K562 (cell line): ENCODE data around the gene PYGO2. TPM values are rescaled to one million over a fixed set of nuclear protein-coding genes. Genes with fewer than 3 reads are reported as not detected.
A peak's percentile ranks its signal among the peaks of the same experiment; 100 is the strongest.

Experiments
- E2F1 ChIP-seq: sonication (generic); formaldehyde crosslinking; IDR thresholded peaks from 2 replicates; pipeline ENCODE4 v1.8.1; 2023; ENCODE audit warnings: mild to moderate bottlenecking, missing genetic modification reagents, moderate library complexity
- ESRRB ChIP-seq: fragments of 250-450 bp; sonication (Bioruptor Pico); IDR thresholded peaks from 2 replicates; pipeline ENCODE4 v1.5.0; 2020; ENCODE audit warnings: mild to moderate bottlenecking, moderate library complexity, borderline replicate concordance
- FOS ChIP-seq: IDR thresholded peaks from 3 replicates; pipeline ENCODE4 v1.6.1; 2011; ENCODE audit not compliant: insufficient read length; ENCODE audit errors: extremely low read depth
- HDGF ChIP-seq: fragments of 450-650 bp; IDR thresholded peaks from 2 replicates; pipeline ENCODE4 v1.6.1; 2016
- HMG20A ChIP-seq: fragments of 450-650 bp; formaldehyde crosslinking; conservative IDR thresholded peaks from 2 replicates; pipeline ENCODE4 v1.4.0; 2020; ENCODE audit warnings: mild to moderate bottlenecking, mixed read lengths
- KDM5B ChIP-seq: fragments of 200-600 bp; sonication (generic); IDR thresholded peaks from 2 replicates; pipeline ENCODE4 v1.6.1; 2012; ENCODE audit warnings: low read depth, mild to moderate bottlenecking, moderate library complexity, low read length, control low read depth, inconsistent platforms; ENCODE audit not compliant: insufficient replicate concordance
- MAZ ChIP-seq, 2 experiments: fragments of 450-650 bp in 1 of 2; sonication (generic) in 1 of 2; formaldehyde crosslinking; IDR thresholded peaks in 1 of 2; conservative IDR thresholded peaks in 1 of 2; 2 replicates each; pipeline versions ENCODE4 v1.4.0 to v1.5.0; 2020; ENCODE audit warnings: mild to moderate bottlenecking in 1 of 2, missing genetic modification reagents in 1 of 2
- NCOA4 ChIP-seq: fragments of 450-650 bp; IDR thresholded peaks from 2 replicates; pipeline ENCODE4 v1.6.1; 2018; ENCODE audit warnings: mild to moderate bottlenecking; ENCODE audit not compliant: partially characterized antibody
- NFIC ChIP-seq: fragments of 450-650 bp; IDR thresholded peaks from 2 replicates; pipeline ENCODE4 v1.6.1; 2017; ENCODE audit warnings: mild to moderate bottlenecking, inconsistent platforms
- NFXL1 ChIP-seq: fragments of 450-650 bp; formaldehyde crosslinking; IDR thresholded peaks from 2 replicates; pipeline ENCODE4 v1.4.0; 2021; ENCODE audit warnings: mild to moderate bottlenecking
- NR2F6 ChIP-seq: fragments of 450-650 bp; formaldehyde crosslinking; IDR thresholded peaks from 2 replicates; pipeline ENCODE4 v1.4.0; 2020; ENCODE audit warnings: mild to moderate bottlenecking
- POLR2A ChIP-seq: fragments of 450-650 bp; conservative IDR thresholded peaks from 2 replicates; pipeline ENCODE4 v1.6.1; 2016
- SETDB1 ChIP-seq: IDR thresholded peaks from one replicate; pipeline ENCODE4 v1.6.1; 2012; ENCODE audit warnings: low read length, control low read depth, inconsistent platforms
- SMAD4 ChIP-seq: fragments of 250-450 bp; sonication (Bioruptor Pico); conservative IDR thresholded peaks from 2 replicates; pipeline ENCODE4 v1.8.0; 2021; ENCODE audit warnings: inconsistent platforms, mild to moderate bottlenecking, moderate library complexity
- TEAD4 ChIP-seq, 2 experiments: sonication (generic) in 1 of 2; formaldehyde crosslinking in 1 of 2; IDR thresholded peaks; 2 replicates each; pipeline versions ENCODE4 v1.6.1 to v1.8.0; 2012 to 2022; ENCODE audit warnings: borderline replicate concordance in 1 of 2, inconsistent platforms in 1 of 2, low read length in 1 of 2, mild to moderate bottlenecking in 1 of 2, missing genetic modification reagents in 1 of 2
- USF2 ChIP-seq: sonication (generic); formaldehyde crosslinking; IDR thresholded peaks from 2 replicates; pipeline ENCODE4 v1.5.0; 2020; ENCODE audit warnings: missing genetic modification reagents
- XRCC3 ChIP-seq: fragments of 450-650 bp; IDR thresholded peaks from 2 replicates; pipeline ENCODE4 v1.6.1; 2017; ENCODE audit warnings: mild to moderate bottlenecking, moderate library complexity
- ZC3H8 ChIP-seq: fragments of 450-650 bp; IDR thresholded peaks from 2 replicates; pipeline ENCODE4 v1.6.1; 2017
- ZNF143 ChIP-seq: sonication (generic); formaldehyde crosslinking; IDR thresholded peaks from 2 replicates; pipeline ENCODE4 v1.9.0; 2022; ENCODE audit warnings: mild to moderate bottlenecking, missing genetic modification reagents
- ZNF175 ChIP-seq: fragments of 200-800 bp; sonication (Bioruptor generic); IDR thresholded peaks from 2 replicates; pipeline ENCODE4 v1.6.1; 2016; ENCODE audit warnings: low read depth, mild to moderate bottlenecking, missing genetic modification characterization, missing compliant biosample characterization
- ZNF232 ChIP-seq: sonication (generic); formaldehyde crosslinking; IDR thresholded peaks from 2 replicates; pipeline ENCODE4 v1.8.0; 2022; ENCODE audit warnings: mild to moderate bottlenecking, missing genetic modification reagents
- ZNF707 ChIP-seq: fragments of 250-450 bp; sonication (Bioruptor Pico); conservative IDR thresholded peaks from 2 replicates; pipeline ENCODE4 v1.8.0; 2022; ENCODE audit warnings: inconsistent platforms, mild to moderate bottlenecking, moderate library complexity
- ZNF778 ChIP-seq: fragments of 450-650 bp; formaldehyde crosslinking; IDR thresholded peaks from 2 replicates; pipeline ENCODE4 v1.4.0; 2020; ENCODE audit warnings: mild to moderate bottlenecking, moderate library complexity
- ZSCAN29 ChIP-seq: fragments of 450-650 bp; IDR thresholded peaks from 2 replicates; pipeline ENCODE4 v1.6.1; 2017
- polyA plus RNA-seq, 8 experiments: library from polyadenylated mRNA; depleted of rRNA in 4 of 8; stranded (reverse) in 5 of 8; unstranded in 3 of 8; fragments of >200 nt; fragmentation: Nextera tagmentation in 2 of 8; fragmentation: Illumina TruSeq in 1 of 8; extraction: Ambion mirVana in 2 of 8; extraction: Trizol in 1 of 8; gene quantifications; 2 replicates each; pipeline versions ENCODE4 v1.2.1 to v1.2.3, GENCODE V29; 2011 to 2014; ENCODE audit warnings: inconsistent platforms in 1 of 8, missing spikeins in 1 of 8
- total RNA-seq, 7 experiments: library from RNA; depleted of rRNA in 6 of 7; stranded (reverse); fragments of >200 nt in 6 of 7; fragmentation: Illumina TruSeq in 2 of 7; extraction: Trizol in 2 of 7; gene quantifications; 2 replicates each; pipeline versions ENCODE4 v1.2.1 to v1.2.3, GENCODE V29; 2011 to 2021; ENCODE audit warnings: low replicate concordance in 1 of 7

PYGO2 gene
- total and polyA plus RNA-seq, 9 of the 15 experiments (the other 6 are each of a cell fraction or from before 2014, with no cell fraction given): 8.3 to 36.2 (median 18.2) TPM

GRCh38 chr1:154999571-155000410, 38.2 kb upstream of the PYGO2 start (continued):
- TF ChIP-seq ZNF232 (peak; percentile 80), ZNF175 (CRISPR knock-in tag) (no peak), NFXL1 (no peak), HMG20A (CRISPR knock-in tag) (no peak), MAZ (CRISPR knock-in tag; conservative IDR thresholded peaks at IDR 0.05 in 1 of 2, IDR thresholded peaks at IDR 0.05 in 1 of 2) (peak in 1 of 2 experiments; percentile 84; a peak in 1 of 4 replicates), ZNF143 (CRISPR knock-in tag) (no peak), SETDB1 (no peak), XRCC3 (no peak), ZSCAN29 (no peak), NR2F6 (CRISPR knock-in tag) (no peak), ZC3H8 (no peak), E2F1 (CRISPR knock-in tag) (no peak), HDGF (no peak), TEAD4 (IDR thresholded peaks at IDR 0.05; ENCODE audit: low read length) (no peak), TEAD4 (CRISPR knock-in tag; IDR thresholded peaks at IDR 0.05; ENCODE audit: borderline replicate concordance) (no peak), ESRRB (CRISPR knock-in tag) (0 out of 2 replicates have a peak, but pooled peaks have one; percentile 19), SMAD4 (no peak), KDM5B (peak; percentile 76), FOS (no peak), POLR2A (peak; percentile 74), USF2 (no peak; the same call in 1 of the 2 replicates), NCOA4 (no peak), ZNF778 (CRISPR knock-in tag) (no peak), NFIC (no peak), ZNF707 (CRISPR knock-in tag) (no peak)
